GM12801 (cell line): ENCODE measurements around the gene MIEN1.

Experiments used
- CTCF ChIP-seq: IDR thresholded peaks from one replicate; pipeline ENCODE4 v1.5.1; 2011; ENCODE audit warnings: control low read depth; ENCODE audit not compliant: insufficient read length; ENCODE audit errors: extremely low read depth

The MIEN1 gene

GRCh38 chr17:39759204-39759603 lies 28.9 kb upstream of the MIEN1 start:
- TF ChIP-seq CTCF = no peak

- no peak for TF ChIP-seq CTCF
Observed at GRCh38 chr17:39757931-39758873, 27.9 kb upstream of the MIEN1 start.

GRCh38 chr17:39757176-39757662 lies 26.9 kb upstream of the MIEN1 start:
- TF ChIP-seq CTCF = no peak

GRCh38 chr17:39756380-39757079 lies 26.2 kb upstream of the MIEN1 start:
- TF ChIP-seq CTCF = no peak

GRCh38 chr17:39755554-39756379 lies 25.4 kb upstream of the MIEN1 start:
- TF ChIP-seq CTCF = no peak

- TF ChIP-seq CTCF = no peak
Observed at GRCh38 chr17:39754958-39755553, 24.7 kb upstream of the MIEN1 start.
